ENCODE measurements around the gene DHX40.
A peak's percentile ranks its signal among the peaks of the same experiment; 100 is the strongest.
"Not testable (repeated sequence)": the region's sequence is repeated elsewhere in the genome, so short reads cannot be mapped to it uniquely, and the experiment has no call there.

DHX40 gene

GRCh38 chr17:59561042-59561441 lies 4.4 kb upstream of the DHX40 start:
- no peak for DNase-seq

- peak; percentile 63 for DNase-seq
Observed at GRCh38 chr17:59565959-59566324, 532 bp downstream of the DHX40 start.

GRCh38 chr17:59569151-59569550 lies 3.7 kb downstream of the DHX40 start:
- DNase-seq: not testable (repeated sequence)

- DNase-seq: no peak
Observed at GRCh38 chr17:59572301-59572924, 7.0 kb downstream of the DHX40 start.

- not testable (repeated sequence) for DNase-seq
Observed at GRCh38 chr17:59584168-59584567, 18.8 kb downstream of the DHX40 start.

- no peak for DNase-seq
Observed at GRCh38 chr17:59600169-59600568, 34.8 kb downstream of the DHX40 start.

GRCh38 chr17:59601130-59601529 lies 35.7 kb downstream of the DHX40 start:
- DNase-seq: no peak

GRCh38 chr17:59607061-59607460 lies 41.7 kb downstream of the DHX40 start:
- no peak for DNase-seq

- no peak for DNase-seq
Observed at GRCh38 chr17:59607817-59608403, 42.5 kb downstream of the DHX40 start.

GRCh38 chr17:59611503-59611902 lies 46.1 kb downstream of the DHX40 start:
- no peak for DNase-seq

- DNase-seq: no peak
Observed at GRCh38 chr17:59616253-59616920, 51.0 kb downstream of the DHX40 start.

GRCh38 chr17:59617156-59617732 lies 51.8 kb downstream of the DHX40 start:
- DNase-seq: no peak

GRCh38 chr17:59619035-59619297 lies 53.6 kb downstream of the DHX40 start:
- DNase-seq: no peak

- DNase-seq: peak; percentile 90
Observed at GRCh38 chr17:59619298-59620063, 54.1 kb downstream of the DHX40 start, which contains the start of gene CLTC. Gene CLTC, plus strand, starts transcription at chr17:59619895. Its CDS starts 237 bp downstream, at chr17:59620132.

- no peak for DNase-seq
Observed at GRCh38 chr17:59620064-59620359, 54.6 kb downstream of the DHX40 start.

- DNase-seq: no peak
Observed at GRCh38 chr17:59620518-59621259, 55.3 kb downstream of the DHX40 start.

GRCh38 chr17:59621771-59622170 lies 56.4 kb downstream of the DHX40 start:
- DNase-seq: no peak

GRCh38 chr17:59623151-59623550 lies 57.7 kb downstream of the DHX40 start:
- DNase-seq: no peak

GRCh38 chr17:59626756-59627155 lies 61.3 kb downstream of the DHX40 start:
- DNase-seq: no peak

- DNase-seq: no peak
Observed at GRCh38 chr17:59627274-59627673, 61.9 kb downstream of the DHX40 start.

- no peak for DNase-seq
Observed at GRCh38 chr17:59627770-59628171, 62.4 kb downstream of the DHX40 start.

- DNase-seq: no peak
Observed at GRCh38 chr17:59629174-59629573, 63.8 kb downstream of the DHX40 start.

GRCh38 chr17:59631276-59631675 lies 65.9 kb downstream of the DHX40 start:
- DNase-seq: no peak

Data from NCI-H2081 treated with DMSO at 0.1 percent for 48 hours (cell line).